Ishikawa (cell line): ENCODE measurements around the gene RBMS1.

Experiments used
- CEBPB ChIP-seq: IDR thresholded peaks from 2 replicates; pipeline ENCODE4 v1.6.1; 2012
- CREB1 ChIP-seq: IDR thresholded peaks from 2 replicates; pipeline ENCODE4 v1.6.1; 2012; ENCODE audit warnings: low read depth
- NFIC ChIP-seq: IDR thresholded peaks from 2 replicates; pipeline ENCODE4 v1.6.1; 2012
- RAD21 ChIP-seq: IDR thresholded peaks from 2 replicates; pipeline ENCODE4 v1.6.1; 2012; ENCODE audit warnings: low read depth
- TAF1 ChIP-seq: IDR thresholded peaks from 2 replicates; pipeline ENCODE4 v1.6.1; 2012; ENCODE audit warnings: low read depth, mild to moderate bottlenecking
- YY1 ChIP-seq: IDR thresholded peaks from 2 replicates; pipeline ENCODE4 v1.6.1; 2012; ENCODE audit warnings: low read depth
- ZBTB7A ChIP-seq: IDR thresholded peaks from 2 replicates; pipeline ENCODE4 v1.6.1; 2012; ENCODE audit warnings: low read depth
- TF ChIP-seq, protein P1 (sequence below): IDR thresholded peaks from 2 replicates; pipeline ENCODE4 v1.6.1; 2012; ENCODE audit warnings: low read depth, mild to moderate bottlenecking
- TF ChIP-seq, protein P2 (sequence below): IDR thresholded peaks from 2 replicates; pipeline ENCODE4 v1.6.1; 2012

DNA sequence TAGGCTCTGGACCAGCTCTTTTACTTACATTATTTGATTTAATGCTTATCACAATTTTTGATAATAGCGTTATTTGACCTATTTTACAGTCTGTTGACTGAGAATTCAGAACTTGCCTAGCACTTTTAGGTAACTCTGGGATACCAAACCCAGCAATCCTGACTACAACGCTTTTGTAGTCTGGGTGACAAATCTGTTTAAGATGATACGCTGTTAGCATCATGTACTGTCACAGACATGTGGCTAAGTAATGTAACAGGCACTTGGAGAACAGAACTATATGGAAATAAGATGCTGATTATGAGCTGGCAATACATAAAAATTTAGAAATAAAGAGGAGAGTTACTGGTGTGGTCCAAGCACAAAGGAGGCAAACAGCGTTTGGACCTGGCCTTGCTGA lies 130.6 kb downstream of the RBMS1 start:
- no peak for TF ChIP-seq RAD21
- TF ChIP-seq, protein P1, sequence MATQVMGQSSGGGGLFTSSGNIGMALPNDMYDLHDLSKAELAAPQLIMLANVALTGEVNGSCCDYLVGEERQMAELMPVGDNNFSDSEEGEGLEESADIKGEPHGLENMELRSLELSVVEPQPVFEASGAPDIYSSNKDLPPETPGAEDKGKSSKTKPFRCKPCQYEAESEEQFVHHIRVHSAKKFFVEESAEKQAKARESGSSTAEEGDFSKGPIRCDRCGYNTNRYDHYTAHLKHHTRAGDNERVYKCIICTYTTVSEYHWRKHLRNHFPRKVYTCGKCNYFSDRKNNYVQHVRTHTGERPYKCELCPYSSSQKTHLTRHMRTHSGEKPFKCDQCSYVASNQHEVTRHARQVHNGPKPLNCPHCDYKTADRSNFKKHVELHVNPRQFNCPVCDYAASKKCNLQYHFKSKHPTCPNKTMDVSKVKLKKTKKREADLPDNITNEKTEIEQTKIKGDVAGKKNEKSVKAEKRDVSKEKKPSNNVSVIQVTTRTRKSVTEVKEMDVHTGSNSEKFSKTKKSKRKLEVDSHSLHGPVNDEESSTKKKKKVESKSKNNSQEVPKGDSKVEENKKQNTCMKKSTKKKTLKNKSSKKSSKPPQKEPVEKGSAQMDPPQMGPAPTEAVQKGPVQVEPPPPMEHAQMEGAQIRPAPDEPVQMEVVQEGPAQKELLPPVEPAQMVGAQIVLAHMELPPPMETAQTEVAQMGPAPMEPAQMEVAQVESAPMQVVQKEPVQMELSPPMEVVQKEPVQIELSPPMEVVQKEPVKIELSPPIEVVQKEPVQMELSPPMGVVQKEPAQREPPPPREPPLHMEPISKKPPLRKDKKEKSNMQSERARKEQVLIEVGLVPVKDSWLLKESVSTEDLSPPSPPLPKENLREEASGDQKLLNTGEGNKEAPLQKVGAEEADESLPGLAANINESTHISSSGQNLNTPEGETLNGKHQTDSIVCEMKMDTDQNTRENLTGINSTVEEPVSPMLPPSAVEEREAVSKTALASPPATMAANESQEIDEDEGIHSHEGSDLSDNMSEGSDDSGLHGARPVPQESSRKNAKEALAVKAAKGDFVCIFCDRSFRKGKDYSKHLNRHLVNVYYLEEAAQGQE, result no peak
- no peak for TF ChIP-seq NFIC
- TF ChIP-seq, protein P2, sequence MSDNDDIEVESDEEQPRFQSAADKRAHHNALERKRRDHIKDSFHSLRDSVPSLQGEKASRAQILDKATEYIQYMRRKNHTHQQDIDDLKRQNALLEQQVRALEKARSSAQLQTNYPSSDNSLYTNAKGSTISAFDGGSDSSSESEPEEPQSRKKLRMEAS, result no peak
- no peak for TF ChIP-seq ZBTB7A
- no peak for TF ChIP-seq CEBPB
- no peak for TF ChIP-seq TAF1
- no peak for TF ChIP-seq YY1
- no peak for TF ChIP-seq CREB1
